ENCODE results near the gene VTA1. TPM values are rescaled to one million over a fixed set of nuclear protein-coding genes. Genes with fewer than 3 reads are reported as not detected.

The VTA1 gene
- total RNA-seq, 1 donor from 2014 or later, result 42.5 TPM

Other genes starting within 250 kb of the VTA1 start
- gene GJE1, start 14.3 kb upstream of the VTA1 start, total RNA-seq, result not detected
- gene NMBR, start 141 bp upstream of the VTA1 start, total RNA-seq, result not detected
- gene ADGRG6, start 154.7 kb downstream of the VTA1 start, total RNA-seq, result 43.5 TPM